ENCODE results near the gene PRICKLE2.
"Not testable (repeated sequence)": the region's sequence is repeated elsewhere in the genome, so short reads cannot be mapped to it uniquely, and the experiment has no call there.

The PRICKLE2 gene

DNA sequence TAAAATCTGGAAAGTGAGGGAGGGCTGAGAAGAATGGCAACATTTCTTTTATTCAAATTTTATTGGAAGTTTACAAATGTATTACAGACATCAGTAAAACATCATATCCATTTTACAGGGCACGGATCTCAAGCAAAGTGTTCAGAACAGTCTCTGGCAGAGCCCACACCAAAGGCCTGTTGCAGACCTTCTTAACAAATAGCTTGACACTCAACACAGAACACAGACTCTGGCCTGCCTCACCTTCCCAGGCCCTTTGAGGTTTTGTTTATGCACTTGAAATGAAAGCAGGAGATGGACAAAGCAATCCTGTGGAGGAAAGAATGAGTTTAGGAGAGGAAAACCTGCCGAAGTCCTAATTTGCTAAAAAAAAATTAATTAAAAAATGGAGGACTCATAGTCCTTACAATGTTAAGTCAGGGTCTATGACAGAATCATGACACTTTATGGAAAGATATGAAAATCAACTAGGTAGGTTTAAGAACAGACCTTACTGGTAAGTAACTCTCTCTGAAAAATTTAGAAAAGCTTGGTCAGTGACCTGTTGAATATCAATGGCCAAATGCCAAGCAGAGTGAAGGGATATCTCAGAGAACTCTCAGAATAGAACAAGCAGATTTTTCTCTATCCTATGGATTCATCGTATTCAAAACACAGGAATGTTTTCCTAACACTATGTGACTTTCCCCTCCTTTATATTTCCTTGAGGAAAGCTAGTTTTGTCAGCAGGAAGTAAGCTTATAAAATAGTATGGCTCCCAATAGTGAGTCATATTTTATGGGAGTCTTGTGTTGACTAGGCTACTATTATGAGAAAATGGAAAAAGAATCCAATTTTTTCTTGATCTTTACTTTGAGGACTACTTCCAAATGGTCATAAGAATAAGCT lies 131.2 kb downstream of the PRICKLE2 start:
- no peak for DNase-seq

DNA sequence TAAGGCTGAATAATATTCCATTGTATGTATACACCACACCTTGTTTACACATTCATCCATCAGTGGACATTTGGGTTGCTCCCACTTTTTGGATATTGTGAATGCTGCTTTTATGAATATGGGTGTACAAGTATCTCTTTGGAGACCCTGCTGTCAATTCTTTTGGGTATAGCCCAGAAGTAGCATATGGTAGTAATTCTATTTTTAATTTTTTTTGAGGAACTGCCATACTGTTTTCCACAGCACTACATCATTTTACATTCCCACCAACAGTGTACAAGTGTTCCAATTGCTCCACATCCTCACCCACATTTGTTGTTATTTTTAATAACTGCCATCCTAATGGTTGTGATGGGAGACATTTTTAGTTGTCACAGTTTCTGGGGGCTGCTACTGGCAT lies 132.1 kb downstream of the PRICKLE2 start:
- DNase-seq = no peak

DNA sequence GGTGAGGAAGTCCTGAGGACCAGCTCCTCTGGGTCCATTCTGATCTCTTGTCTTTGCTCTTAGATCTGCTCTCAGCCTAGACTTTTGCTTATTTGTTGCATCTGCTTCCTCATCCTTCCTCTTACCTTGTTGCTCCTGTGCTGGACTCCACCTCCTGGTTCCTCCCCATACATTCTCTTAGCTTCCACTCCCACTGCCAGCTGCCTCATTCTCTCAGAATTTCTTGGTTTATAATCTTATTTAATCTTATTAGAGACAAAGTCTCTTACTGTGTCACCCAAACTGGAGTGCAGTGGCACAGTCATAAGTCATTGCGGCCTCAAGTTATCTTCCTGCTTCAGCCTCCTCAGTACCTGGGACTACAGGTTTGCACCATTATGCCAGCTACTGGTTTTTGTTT lies 133.8 kb downstream of the PRICKLE2 start:
- DNase-seq = no peak

DNA sequence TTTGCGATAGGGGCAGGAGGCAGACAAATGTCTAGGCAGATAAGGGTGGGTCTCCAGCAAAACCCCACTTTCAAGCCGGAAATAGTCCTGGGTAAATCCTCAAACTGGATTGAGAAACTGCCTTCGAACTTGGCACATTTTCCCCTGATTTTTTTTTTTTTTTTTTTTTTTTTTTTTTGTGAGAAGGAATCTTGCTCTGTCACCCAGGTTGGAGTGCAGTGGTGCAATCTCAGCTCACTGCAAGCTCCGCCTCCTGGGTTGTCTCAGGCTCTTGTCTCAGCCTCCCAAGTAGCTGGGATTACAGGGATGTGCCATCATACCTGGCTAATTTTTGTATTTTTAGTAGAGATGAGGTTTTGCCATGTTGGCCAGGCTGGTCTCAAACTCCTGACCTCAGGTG lies 135.9 kb downstream of the PRICKLE2 start:
- DNase-seq = not testable (repeated sequence)

DNA sequence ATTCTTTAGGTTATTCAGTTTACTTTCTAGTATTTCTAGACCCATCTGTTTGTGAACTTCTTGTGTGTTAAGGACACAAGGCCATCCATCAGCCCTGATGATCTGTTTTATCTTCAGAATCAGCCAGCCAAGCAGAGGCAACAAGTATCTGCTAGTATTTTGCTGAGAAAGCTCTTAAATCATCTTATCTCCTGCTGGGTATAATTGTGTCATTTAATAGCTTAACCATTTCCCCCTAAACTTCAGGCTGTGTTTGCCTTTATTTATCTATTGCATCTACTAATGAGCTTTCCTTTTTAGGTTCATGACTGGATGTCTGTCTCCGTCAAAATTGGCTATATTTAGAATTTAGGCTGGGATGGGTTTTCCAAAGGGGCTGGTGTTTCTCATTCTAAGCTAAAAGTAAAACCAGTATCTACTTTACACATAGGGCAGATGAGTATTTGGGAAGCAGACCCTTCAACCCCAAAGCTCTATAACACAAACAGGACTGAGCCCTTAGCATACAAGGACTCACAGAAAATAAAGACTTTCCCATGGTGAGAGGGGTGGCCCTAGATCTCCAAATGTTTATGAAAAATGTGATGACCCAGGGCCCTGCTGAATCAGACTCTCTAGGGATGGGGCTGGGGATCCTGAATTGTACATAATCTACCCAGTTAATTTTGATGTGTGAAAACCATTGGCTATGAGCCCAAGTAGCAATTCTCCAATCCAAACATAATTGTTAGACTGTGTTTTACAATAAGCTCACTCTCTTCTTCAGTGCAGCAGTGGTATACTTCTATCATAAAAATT lies 136.7 kb downstream of the PRICKLE2 start:
- DNase-seq = no peak

DNA sequence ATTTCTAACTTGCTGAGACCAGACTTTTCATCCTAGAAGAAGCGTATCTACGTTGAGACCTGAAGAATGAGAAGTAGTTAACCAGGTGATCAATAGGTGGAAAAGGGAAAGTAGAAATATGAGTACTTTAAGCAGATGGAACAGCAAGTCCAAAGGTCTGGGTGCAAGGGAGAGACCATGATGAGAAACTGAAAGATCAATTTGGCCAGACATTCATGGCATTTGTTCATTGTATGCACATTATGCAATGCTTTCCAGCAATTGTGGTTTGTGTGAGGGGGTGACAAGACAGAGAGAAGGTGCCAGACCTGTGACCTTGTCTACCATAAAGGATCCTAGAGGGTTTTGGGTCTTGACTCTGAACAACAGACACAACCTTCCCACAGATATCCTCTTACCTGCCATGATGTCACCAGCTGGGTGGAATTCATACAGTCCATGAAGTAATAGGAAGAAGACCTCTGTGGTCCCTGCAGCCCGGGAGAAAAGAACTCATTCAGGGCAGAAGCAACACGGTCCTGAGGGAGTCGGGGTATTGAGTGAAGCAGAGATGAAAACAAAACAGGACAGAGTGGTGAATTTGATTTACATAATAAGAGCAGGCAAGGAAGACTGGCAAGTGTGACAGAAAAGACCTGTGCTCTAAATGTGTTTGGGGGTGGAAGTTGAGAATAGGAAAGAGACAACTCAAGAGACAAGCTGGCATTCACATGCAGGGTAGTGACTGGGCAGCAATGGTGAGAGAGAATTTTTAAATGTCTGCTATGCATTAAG lies 138.6 kb downstream of the PRICKLE2 start:
- no peak for DNase-seq

DNA sequence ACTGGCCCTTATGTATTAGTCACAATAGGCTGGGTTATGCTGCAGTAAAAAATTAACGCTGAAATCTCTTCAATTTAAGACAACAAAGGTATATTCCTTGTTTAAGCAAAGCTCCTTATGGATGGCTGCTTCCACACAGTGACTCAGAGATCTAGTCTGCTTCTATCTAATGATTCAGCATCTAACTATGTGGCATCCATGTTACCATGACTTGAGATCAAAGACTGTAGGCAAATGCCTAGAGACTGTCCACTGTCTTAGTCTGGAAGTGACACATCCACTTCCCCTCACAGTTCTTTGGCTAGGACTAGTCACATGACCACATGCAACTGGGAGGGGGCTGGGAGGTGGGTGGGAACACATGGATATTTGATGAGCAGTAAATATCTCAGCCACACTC lies 140.6 kb downstream of the PRICKLE2 start:
- DNase-seq = no peak

DNA sequence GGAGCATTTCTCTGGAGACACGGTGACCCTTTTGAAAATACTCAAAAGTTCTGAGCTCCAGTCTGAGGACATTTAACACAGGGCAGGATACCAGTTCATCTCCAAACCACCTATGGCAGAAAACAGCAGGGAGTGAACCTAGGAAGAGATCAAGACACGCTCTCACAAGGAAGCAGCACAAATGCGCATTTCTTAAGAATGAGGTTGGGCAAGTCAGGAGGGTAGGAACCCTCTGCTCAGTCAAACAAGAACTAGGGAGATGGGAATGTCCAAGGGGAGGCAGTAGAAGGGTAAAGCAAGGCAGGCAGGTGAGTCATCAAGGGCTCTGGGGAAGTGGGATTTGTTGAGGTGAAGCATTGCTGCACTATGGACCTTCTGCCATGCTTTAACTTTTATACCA lies 141.7 kb downstream of the PRICKLE2 start:
- DNase-seq = no peak

DNA sequence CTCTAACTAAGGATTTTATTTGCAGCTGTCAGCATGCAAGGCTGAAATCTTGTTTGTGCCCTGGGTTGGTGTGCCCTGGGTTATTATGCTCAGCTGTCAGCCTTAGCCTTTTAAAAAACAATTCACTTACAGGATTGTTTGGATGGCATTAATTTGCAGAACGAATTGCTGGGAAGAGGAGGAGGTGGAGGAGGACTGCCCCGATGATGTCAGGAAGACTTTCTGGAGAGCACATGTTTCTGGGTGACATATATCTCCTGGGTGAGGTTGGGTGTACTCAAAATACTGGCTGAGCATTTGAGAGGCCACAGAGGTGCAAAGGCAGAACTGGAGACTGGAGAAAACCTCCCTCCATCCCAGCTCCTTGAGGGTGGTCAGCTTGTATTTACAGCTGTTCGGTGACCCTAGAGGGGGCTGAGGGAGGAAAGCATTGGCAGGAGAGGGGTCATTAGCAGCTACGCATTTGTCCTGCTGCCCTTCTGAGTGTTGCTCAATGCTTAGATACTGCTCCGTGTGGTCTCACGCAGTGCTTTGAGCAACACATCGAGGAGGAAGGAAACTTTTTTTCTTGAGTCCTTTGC lies 142.2 kb downstream of the PRICKLE2 start:
- DNase-seq = no peak

DNA sequence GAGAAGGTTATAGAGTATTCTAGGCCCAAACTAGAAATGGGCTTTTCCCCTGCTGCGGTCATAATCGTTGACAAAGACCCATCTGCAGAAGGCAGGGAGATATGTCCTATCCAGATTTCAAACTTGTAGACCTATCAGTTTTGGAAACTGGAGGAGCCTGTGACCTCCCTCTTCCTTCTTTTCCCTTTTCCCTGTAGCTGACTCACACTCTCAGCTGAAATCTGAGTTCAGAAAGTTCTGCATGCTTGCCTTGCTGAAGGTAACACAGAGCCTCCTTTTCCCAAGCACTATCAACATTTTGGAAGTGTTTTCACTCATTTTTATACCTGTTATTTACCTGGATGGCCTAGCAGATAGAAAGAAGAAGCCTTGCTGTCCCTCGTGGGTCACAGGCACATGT lies 142.9 kb downstream of the PRICKLE2 start:
- no peak for DNase-seq

DNA sequence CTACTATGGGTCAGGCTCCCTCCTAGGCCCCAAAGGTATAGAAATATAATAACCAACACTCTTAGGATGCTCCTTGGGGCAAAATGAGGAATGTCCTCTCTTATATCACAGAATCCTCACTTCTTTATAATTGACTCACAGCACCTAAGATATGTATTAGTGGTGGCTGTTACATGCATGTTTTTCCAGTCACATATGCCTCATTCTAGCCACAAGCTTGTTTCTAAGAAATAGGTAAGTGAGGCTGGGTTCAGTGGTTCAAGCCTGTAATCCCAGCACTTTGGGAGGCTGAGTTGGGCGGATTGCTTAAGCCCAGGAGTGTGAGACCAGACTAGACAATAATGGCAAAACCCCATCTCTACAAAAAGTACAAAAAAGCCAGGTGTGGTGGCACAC lies 144.0 kb downstream of the PRICKLE2 start:
- DNase-seq = no peak

DNA sequence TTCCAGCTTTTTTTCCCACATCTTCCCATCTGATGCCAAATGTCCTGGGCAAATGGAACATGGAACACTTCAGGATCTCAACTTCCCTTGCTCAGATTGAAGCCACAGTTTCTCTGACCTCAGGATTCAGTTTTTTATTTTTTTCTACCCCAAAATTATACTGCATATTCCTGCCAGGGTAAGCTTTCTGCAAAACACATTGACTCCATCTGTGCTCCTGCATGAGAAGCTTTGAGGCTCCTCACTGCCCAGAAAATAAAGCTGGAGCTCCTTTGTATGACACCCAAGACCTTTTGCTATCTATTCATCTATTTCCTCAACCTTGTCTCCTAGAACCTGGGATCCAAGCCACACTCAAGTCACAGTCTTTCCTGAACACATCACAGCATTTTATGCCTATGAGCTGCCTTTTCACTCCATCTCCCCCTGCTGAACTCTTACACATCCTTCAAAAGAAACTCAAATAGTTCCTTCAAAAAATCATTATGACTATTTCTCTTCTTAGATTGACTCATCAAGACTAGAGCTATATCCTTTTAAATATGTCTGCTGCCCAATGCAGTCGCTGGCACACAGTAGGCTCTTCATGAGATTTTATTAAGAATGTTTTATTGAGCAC lies 144.5 kb downstream of the PRICKLE2 start:
- no peak for DNase-seq

DNA sequence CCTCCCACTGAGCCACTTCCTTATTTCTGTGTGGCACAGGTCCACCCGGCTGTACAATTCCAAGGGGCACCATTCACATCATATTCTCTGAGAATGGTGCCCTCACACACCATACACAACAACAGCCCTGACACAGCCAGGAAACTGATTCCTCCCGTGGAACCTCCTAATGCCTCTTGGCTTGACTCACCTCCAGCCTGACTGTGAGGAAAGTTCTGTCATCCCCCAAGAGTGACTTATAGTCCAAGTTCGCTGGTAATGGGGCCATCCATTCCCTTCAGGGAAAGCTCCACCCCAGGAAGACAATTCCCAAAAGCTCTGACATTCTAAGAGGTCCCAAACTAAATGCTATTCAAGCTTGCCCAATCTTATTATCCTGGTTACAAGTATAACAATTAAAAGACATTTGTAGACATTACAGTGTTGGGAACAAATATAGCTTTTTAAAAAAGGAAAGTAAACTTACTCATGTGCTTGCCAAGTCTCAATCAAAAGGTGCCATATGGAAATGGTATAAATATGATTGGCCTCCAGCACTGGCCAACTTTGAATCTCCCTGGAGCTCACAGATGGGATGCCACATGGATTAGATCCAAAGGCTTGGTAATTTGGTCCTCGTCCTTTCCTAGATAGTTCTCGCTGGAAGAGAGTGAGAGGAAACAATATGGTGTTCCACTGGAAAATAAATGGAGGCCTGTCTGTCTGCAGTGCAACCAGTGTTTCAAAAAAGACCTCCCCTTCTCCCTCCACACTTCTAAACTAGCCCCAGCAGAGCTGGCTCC lies 145.7 kb downstream of the PRICKLE2 start:
- no peak for DNase-seq

DNA sequence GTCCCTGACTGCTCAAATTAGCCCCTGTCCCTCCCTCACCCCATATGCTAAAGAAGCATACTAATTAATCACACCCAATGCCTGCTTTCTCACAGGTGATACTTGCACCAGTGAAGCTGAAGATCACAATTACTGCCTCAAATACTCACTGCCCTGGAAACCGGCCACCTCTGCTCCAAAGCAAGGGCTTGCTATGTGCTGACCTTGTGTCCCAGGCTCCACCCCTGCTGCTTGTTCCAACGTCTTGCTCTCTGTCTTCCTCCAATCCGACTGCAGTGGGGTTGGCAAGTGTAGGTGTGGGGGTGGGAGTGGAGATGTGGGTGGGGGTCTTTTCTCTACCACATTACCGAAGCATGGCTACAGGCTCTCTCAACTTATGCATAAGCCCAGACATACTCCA lies 146.3 kb downstream of the PRICKLE2 start:
- DNase-seq = no peak

DNA sequence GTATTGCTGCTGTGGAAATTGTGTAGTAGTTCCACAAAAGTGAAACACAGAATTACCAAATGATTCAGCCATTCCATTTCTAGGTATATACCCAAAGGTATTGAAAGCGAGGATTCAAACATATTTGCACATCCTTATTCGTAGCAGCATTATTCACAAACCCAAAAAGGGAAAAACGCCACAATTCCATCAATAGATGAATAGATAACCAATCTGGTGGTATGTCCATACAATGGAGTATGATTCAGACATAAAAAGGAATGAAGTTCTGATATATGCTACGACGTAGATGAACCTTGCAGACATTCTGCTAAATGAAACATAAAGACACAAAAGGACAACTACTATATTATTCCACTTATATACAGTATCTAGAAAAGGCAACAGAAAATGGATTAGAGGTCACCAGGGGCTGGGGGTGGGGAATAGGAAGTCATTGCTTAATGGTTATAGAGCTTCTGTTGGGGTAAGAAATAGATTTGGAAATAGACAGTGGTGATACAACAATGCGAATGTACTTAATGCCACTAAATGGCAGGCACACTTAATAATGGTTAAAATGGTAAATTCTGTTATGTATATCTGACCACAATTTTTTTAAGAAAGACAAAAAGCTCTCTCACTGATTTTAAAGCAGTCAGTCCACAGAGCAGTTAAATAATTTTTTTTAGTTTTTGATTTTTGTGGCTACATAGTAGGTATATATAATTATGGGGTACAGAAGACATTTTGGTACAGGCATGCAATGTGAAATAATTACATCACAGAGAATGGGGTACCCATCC lies 150.2 kb downstream of the PRICKLE2 start:
- DNase-seq = no peak

DNA sequence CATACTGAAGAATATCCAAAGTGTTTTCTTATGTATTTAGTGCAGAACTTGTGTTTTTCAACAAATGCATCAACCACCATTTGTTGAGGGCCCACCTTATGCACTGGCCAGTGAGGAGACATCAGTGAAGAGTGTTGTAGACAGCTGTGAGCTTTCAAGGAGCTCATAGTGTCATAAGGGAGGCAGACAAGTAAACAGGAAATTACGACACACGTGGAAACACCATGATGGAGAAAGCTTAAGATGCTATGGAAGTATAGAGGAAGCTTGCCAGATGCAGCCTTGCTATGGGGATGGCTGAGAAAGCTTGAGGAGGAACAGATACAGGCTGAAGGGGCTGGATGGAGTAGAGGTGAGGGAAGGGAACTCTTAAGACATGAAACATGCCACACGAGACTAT lies 151.2 kb downstream of the PRICKLE2 start:
- no peak for DNase-seq

DNA sequence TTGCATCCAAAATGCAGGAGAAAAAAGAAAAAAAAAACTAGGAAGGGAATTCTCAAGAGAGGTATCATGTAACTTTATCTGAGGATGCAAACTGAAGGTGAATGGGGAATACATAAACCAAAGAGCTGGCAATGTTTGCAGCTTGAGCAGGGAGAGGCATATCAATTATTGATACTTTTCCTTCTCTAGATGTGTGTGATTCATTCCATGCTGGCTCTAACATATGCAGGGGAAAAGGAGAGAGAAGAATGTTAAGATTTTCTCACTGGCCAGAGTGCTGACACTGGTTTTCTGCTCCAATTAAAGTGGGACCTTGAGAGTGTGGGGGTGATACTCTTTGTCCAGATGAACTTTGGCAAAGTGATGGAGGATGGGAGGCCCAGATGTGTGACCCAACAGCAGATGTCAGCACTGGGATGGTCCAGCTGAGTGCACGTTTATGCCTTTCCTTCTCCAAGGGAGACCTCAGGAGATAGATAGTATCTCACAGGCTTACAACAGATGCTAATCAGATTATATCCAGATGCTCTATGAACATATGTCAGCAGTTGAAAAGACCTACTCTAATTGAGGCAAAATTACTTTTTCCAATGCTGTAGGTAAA lies 152.0 kb downstream of the PRICKLE2 start:
- no peak for DNase-seq

DNA sequence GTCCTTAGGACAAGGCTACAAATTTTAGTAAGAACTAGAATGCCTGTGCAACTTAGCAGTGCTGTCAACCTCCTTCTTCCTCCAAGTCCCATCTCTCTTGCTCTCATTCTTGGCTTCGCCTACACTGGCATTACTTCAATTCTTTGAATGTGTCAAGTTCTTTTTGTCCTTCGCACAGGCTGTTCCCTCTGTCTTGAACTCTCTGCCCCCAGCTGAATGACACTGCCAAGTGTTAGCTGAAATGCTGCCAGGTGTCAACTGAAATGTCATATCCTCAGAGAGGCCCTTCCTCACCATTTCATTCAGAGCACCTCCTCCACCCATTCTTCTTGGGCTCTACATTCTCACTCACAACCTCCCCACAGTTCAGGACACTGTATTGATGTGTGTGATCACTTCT lies 153.1 kb downstream of the PRICKLE2 start:
- no peak for DNase-seq

DNA sequence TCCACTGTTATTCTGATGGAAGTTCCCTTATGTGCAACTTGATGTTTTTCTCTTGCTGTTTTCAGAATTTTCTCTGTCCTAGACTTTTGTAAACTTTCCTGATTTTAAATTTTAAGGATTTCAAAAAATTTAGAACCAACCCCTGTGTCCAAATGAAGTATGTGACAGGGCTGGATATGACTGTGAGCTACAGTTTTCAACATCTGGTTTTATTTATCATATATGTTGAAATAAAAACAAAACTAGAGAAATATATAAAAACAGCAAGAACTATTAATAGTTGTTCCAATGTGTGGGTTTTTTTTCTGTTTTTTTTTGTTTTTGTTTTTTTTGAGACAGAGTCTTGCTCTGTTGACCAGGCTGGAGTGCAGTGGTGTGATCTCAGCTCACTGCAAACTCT lies 154.6 kb downstream of the PRICKLE2 start:
- no peak for DNase-seq
